Bronchial epithelial cell (primary cell): ENCODE results near the gene SPATA16. TPM values are rescaled to one million over a fixed set of nuclear protein-coding genes. Genes with fewer than 3 reads are reported as not detected.

Source experiments
- DNase-seq: peaks from one replicate; pipeline ENCODE4 v3.0.0-alpha.2; 2010; ENCODE audit warnings: low read depth
- FAIRE-seq: peaks from 2 replicates; lab custom pipeline; 2011; peaks lifted over from hg19 to GRCh38; lab: Jason Lieb, UNC
- H3K27me3 ChIP-seq: 2 replicates; pipeline ENCODE4 v1.5.1; 2011; ENCODE audit warnings: low read length; ENCODE audit not compliant: control insufficient read depth, insufficient read depth
- H3K36me3 ChIP-seq: 2 replicates; pipeline ENCODE4 v1.5.1; 2011; ENCODE audit warnings: low read length; ENCODE audit not compliant: control insufficient read depth, insufficient read depth
- H3K4me3 ChIP-seq: 2 replicates; pipeline ENCODE4 v1.5.1; 2011; ENCODE audit warnings: mild to moderate bottlenecking, low read depth, low read length, control low read depth
- CTCF ChIP-seq: IDR thresholded peaks from 2 replicates; pipeline ENCODE4 v1.5.1; 2011; ENCODE audit warnings: mild to moderate bottlenecking, moderate library complexity, low read length, control low read depth, inconsistent platforms; ENCODE audit not compliant: insufficient read depth, severe bottlenecking
- total RNA-seq: library from RNA; depleted of rRNA; stranded (reverse); fragments of >200 nt; gene quantifications from 2 replicates; pipeline ENCODE4 v1.2.1, GENCODE V29; 2014

SPATA16 gene
- total RNA-seq, 1 donor from 2014 or later: not detected

- Histone ChIP-seq H3K36me3 (no peaks in the 10 kb centered on the region), H3K4me3 (no peak overlapping the region), H3K27me3 (no peaks in the 10 kb centered on the region)
- DNase-seq: no peak
- no peak for TF ChIP-seq CTCF
- no peak for FAIRE-seq
These were observed 42.1 kb downstream of the SPATA16 start for GRCh38 chr3:173098959-173099358.

GRCh38 chr3:173096994-173097785 lies 43.8 kb downstream of the SPATA16 start:
- peak; percentile 53 for DNase-seq
- TF ChIP-seq CTCF: no peak
- Histone ChIP-seq H3K36me3 (no peaks in the 10 kb centered on the region), H3K4me3 (no peak overlapping the region), H3K27me3 (no peaks in the 10 kb centered on the region)
- FAIRE-seq: no peak

GRCh38 chr3:173096140-173096539 lies 44.9 kb downstream of the SPATA16 start:
- no peak overlapping the region for H3K4me3 ChIP-seq
- H3K27me3 ChIP-seq: no peaks in the 10 kb centered on the region
- no peak for TF ChIP-seq CTCF
- DNase-seq: no peak
- H3K36me3 ChIP-seq: no peaks in the 10 kb centered on the region
- FAIRE-seq: no peak

- no peak overlapping the region for H3K4me3 ChIP-seq
- TF ChIP-seq CTCF: no peak
- no peaks in the 10 kb centered on the region for H3K36me3 ChIP-seq
- no peak for FAIRE-seq
- H3K27me3 ChIP-seq: no peaks in the 10 kb centered on the region
- no peak for DNase-seq
These were observed 49.0 kb downstream of the SPATA16 start for GRCh38 chr3:173092038-173092437.

- Histone ChIP-seq H3K36me3 (no peaks in the 10 kb centered on the region), H3K4me3 (no peak overlapping the region), H3K27me3 (no peaks in the 10 kb centered on the region)
- TF ChIP-seq CTCF: no peak
- no peak for DNase-seq
- no peak for FAIRE-seq
These were observed 50.5 kb downstream of the SPATA16 start for GRCh38 chr3:173090492-173090891.
